Limb (tissue), 2 donors: Measurements from ENCODE around the gene GEMIN7.
A peak's percentile ranks its signal among the peaks of the same experiment; 100 is the strongest.

Experiments
- DNase-seq, 2 donors: peaks; one replicate each; pipeline ENCODE4 v3.0.0-alpha.2; 2016; ENCODE audit errors: extremely low spot score in 2 of 2

GEMIN7 gene

GRCh38 chr19:45126654-45127053 is 47.6 kb downstream of the GEMIN7 start:
- DNase-seq, result no peak

GRCh38 chr19:45128146-45128545 is 49.1 kb downstream of the GEMIN7 start:
- no peak for DNase-seq

- no peak for DNase-seq
Measured at GRCh38 chr19:45128806-45129205, 49.7 kb downstream of the GEMIN7 start.

- DNase-seq, result no peak
Measured at GRCh38 chr19:45130236-45130635, 51.2 kb downstream of the GEMIN7 start.

- peak in 1 of 2 donors; percentile 27 for DNase-seq
Measured at GRCh38 chr19:45130888-45131615, 52.0 kb downstream of the GEMIN7 start.

GRCh38 chr19:45133661-45134060 is 54.6 kb downstream of the GEMIN7 start:
- DNase-seq, result no peak

GRCh38 chr19:45135176-45135885 is 56.3 kb downstream of the GEMIN7 start:
- DNase-seq, result no peak

- DNase-seq, result no peak
Measured at GRCh38 chr19:45136507-45137178, 57.6 kb downstream of the GEMIN7 start.

- peak in 1 of 2 donors; percentile 33 for DNase-seq
Measured at GRCh38 chr19:45137179-45137761, 58.2 kb downstream of the GEMIN7 start.

- DNase-seq, result no peak
Measured at GRCh38 chr19:45138303-45138751, 59.3 kb downstream of the GEMIN7 start.

- no peak for DNase-seq
Measured at GRCh38 chr19:45139286-45140143, 60.5 kb downstream of the GEMIN7 start.

GRCh38 chr19:45140144-45140503 is 61.1 kb downstream of the GEMIN7 start:
- no peak for DNase-seq

- DNase-seq, result no peak
Measured at GRCh38 chr19:45140533-45140932, 61.5 kb downstream of the GEMIN7 start.
